ENCODE data around the gene ELMO3.

GRCh38 chr16:67165121-67166078 is 33.5 kb upstream of the ELMO3 start:
- TF ChIP-seq, protein P1, sequence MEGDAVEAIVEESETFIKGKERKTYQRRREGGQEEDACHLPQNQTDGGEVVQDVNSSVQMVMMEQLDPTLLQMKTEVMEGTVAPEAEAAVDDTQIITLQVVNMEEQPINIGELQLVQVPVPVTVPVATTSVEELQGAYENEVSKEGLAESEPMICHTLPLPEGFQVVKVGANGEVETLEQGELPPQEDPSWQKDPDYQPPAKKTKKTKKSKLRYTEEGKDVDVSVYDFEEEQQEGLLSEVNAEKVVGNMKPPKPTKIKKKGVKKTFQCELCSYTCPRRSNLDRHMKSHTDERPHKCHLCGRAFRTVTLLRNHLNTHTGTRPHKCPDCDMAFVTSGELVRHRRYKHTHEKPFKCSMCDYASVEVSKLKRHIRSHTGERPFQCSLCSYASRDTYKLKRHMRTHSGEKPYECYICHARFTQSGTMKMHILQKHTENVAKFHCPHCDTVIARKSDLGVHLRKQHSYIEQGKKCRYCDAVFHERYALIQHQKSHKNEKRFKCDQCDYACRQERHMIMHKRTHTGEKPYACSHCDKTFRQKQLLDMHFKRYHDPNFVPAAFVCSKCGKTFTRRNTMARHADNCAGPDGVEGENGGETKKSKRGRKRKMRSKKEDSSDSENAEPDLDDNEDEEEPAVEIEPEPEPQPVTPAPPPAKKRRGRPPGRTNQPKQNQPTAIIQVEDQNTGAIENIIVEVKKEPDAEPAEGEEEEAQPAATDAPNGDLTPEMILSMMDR (IDR thresholded peaks at IDR 0.05; ENCODE audit: low read depth, low read length, missing input control) = no peak
- TF ChIP-seq HNF4G (IDR thresholded peaks at IDR 0.05) (no peak), YY1 (IDR thresholded peaks at IDR 0.05) (no peak), TAF1 (conservative IDR thresholded peaks at IDR 0.05) (no peak), GABPA (IDR thresholded peaks at IDR 0.05 in 1 of 2, conservative IDR thresholded peaks at IDR 0.05 in 1 of 2) (no peak)
